ENCODE results near the gene FAM162B. TPM values are rescaled to one million over a fixed set of nuclear protein-coding genes. Genes with fewer than 3 reads are reported as not detected.

The FAM162B gene
- total and polyA plus RNA-seq, 2 donors (not counting 1 experiment from before 2014, with no cell fraction given) = not detected

- Mint-ChIP-seq H3K9me3 (ENCODE audit: insufficient read depth) (no peaks in the 10 kb centered on the region), H3K27ac (no peak overlapping the region), H3K27me3 (peaks cover 51% of the 10 kb centered on the region), H3K4me1 (peaks cover 14% of the 10 kb centered on the region), H3K4me3 (no peak overlapping the region)
- Histone ChIP-seq H3K4me1 (ENCODE audit: control insufficient read depth in 2 of 2, insufficient read depth in 2 of 2, low read length in 2 of 2) (peaks cover 9 to 19% of the 10 kb centered on the region in 2 donors), H3K9ac (ENCODE audit: low read length) (no peak overlapping the region), H3K9me3 (ENCODE audit: control extremely low read depth in 1 of 3, control insufficient read depth in 2 of 3, insufficient read depth in 1 of 3, low read length in 2 of 3) (peaks cover 0 to 5% (median 0%) of the 10 kb centered on the region in 3 donors), H3K4me2 (replicated peaks; ENCODE audit: low read depth, low read length, poor library complexity, severe bottlenecking) (no peak overlapping the region), H3K4me3 (ENCODE audit: control extremely low read depth in 1 of 5, extremely low read depth in 1 of 5, insufficient read depth in 1 of 5, low read depth in 2 of 5, low read length in 4 of 5) (no peak overlapping the region), H4K20me1 (ENCODE audit: control insufficient read depth, insufficient read depth, low read length, poor library complexity, severe bottlenecking) (no peaks in the 10 kb centered on the region), H3K79me2 (ENCODE audit: control insufficient read depth, insufficient read depth, low read length) (no peaks in the 10 kb centered on the region), H3K27ac (ENCODE audit: low read length in 2 of 2) (no peak overlapping the region), H3K36me3 (replicated peaks in 1 of 2; ENCODE audit: control extremely low read depth in 1 of 2, control insufficient read depth in 1 of 2, extremely low read depth in 1 of 2, insufficient read depth in 2 of 2, low read length in 1 of 2) (no peaks in the 10 kb centered on the region), H3K27me3 (replicated peaks in 1 of 4; ENCODE audit: control extremely low read depth in 1 of 4, control insufficient read depth in 3 of 4, insufficient read depth in 4 of 4, low read length in 3 of 4) (peaks cover 0 to 36% (median 26%) of the 10 kb centered on the region in 4 experiments), H2AFZ (ENCODE audit: insufficient read depth, low read depth, low read length, poor library complexity, severe bottlenecking) (no peak overlapping the region)
- WGBS (ENCODE audit: insufficient coverage) = 100% methylated on average over 7 of the region's 11 CpGs
- TF ChIP-seq CTCF (IDR thresholded peaks at IDR 0.05) = no peak
- TF ChIP-seq EZH2 (IDR thresholded peaks at IDR 0.05; ENCODE audit: borderline replicate concordance, insufficient read depth, low read depth, low read length, poor library complexity, severe bottlenecking) = no peak
- ChIA-PET POLR2A (no interaction called here), CTCF (no interaction called here)
- ATAC-seq (ENCODE audit: low read depth) (no peak), DNase-seq (no peak)
- intact Hi-C loops (cut with micrococcal nuclease) = no loop called here
These were observed 1.5 kb downstream of the FAM162B start for GRCh38 chr6:116763906-116764628.

DNA sequence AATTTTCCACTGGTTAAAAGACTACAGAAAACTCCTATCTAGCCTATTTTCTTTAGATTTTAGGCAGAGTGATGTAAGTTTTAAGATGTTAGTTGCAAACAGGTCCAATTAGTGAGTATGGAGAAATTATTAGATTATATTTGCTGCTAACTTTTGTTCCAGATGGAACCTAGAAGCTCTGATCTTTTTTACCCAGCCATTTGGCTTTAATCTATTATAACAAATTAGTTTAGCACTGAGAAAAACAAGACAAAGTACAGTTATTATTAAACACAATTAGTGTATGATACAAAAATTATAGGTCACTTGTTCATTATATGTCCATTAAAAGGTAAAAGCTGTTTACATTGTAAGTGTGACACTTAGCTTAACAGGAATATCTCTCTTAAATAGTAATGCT lies 2.5 kb downstream of the FAM162B start:
- ATAC-seq (ENCODE audit: low read depth) (no peak), DNase-seq (no peak)
- Mint-ChIP-seq H3K27me3 (peaks cover 50% of the 10 kb centered on the region), H3K4me1 (peaks cover 14% of the 10 kb centered on the region), H3K4me3 (no peak overlapping the region), H3K27ac (no peak overlapping the region), H3K9me3 (ENCODE audit: insufficient read depth) (no peaks in the 10 kb centered on the region)
- intact Hi-C loops (cut with micrococcal nuclease) = no loop called here
- Histone ChIP-seq H3K27me3 (replicated peaks in 1 of 4; ENCODE audit: control extremely low read depth in 1 of 4, control insufficient read depth in 3 of 4, insufficient read depth in 4 of 4, low read length in 3 of 4) (peaks cover 0 to 39% (median 26%) of the 10 kb centered on the region in 4 experiments), H3K9ac (ENCODE audit: low read length) (no peak overlapping the region), H3K36me3 (replicated peaks in 1 of 2; ENCODE audit: control extremely low read depth in 1 of 2, control insufficient read depth in 1 of 2, extremely low read depth in 1 of 2, insufficient read depth in 2 of 2, low read length in 1 of 2) (no peaks in the 10 kb centered on the region), H2AFZ (ENCODE audit: insufficient read depth, low read depth, low read length, poor library complexity, severe bottlenecking) (no peak overlapping the region), H3K4me1 (ENCODE audit: control insufficient read depth in 2 of 2, insufficient read depth in 2 of 2, low read length in 2 of 2) (peaks cover 9 to 19% of the 10 kb centered on the region in 2 donors), H3K4me2 (replicated peaks; ENCODE audit: low read depth, low read length, poor library complexity, severe bottlenecking) (no peak overlapping the region), H3K9me3 (ENCODE audit: control extremely low read depth in 1 of 3, control insufficient read depth in 2 of 3, insufficient read depth in 1 of 3, low read length in 2 of 3) (peaks cover 0 to 5% (median 0%) of the 10 kb centered on the region in 3 donors), H4K20me1 (ENCODE audit: control insufficient read depth, insufficient read depth, low read length, poor library complexity, severe bottlenecking) (no peaks in the 10 kb centered on the region), H3K79me2 (ENCODE audit: control insufficient read depth, insufficient read depth, low read length) (no peaks in the 10 kb centered on the region), H3K27ac (ENCODE audit: low read length in 2 of 2) (no peak overlapping the region), H3K4me3 (ENCODE audit: control extremely low read depth in 1 of 5, extremely low read depth in 1 of 5, insufficient read depth in 1 of 5, low read depth in 2 of 5, low read length in 4 of 5) (no peak overlapping the region)
- TF ChIP-seq CTCF (IDR thresholded peaks at IDR 0.05) (no peak), EZH2 (IDR thresholded peaks at IDR 0.05; ENCODE audit: borderline replicate concordance, insufficient read depth, low read depth, low read length, poor library complexity, severe bottlenecking) (no peak)
- ChIA-PET POLR2A (no interaction called here), CTCF (no interaction called here)
